ENCODE measurements around the gene ADGRF4. TPM values are rescaled to one million over a fixed set of nuclear protein-coding genes. Genes with fewer than 3 reads are reported as not detected.
A peak's percentile ranks its signal among the peaks of the same experiment; 100 is the strongest.

Gene ADGRF4
- total and polyA plus RNA-seq, 8 donors, result 0.02 TPM; not detected in 7

DNA sequence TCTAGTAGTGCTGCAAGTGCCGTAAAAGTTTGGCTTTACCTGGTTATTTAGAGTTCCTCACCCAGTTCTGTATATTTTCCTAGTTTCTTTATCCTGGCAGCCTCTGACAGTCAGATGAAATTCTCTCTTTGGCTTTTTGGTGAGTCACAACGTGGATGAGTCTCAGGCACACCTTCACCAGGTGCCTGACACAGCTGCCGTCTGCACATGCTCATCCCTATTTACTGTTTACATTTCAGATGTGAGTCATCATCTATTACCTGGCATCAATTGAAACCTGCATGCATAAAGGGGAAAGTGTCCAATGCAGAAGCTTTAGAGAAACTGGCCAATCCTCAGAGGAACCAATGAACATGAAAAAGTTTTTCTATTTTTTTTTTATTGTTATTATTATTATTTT, 33.3 kb upstream of the ADGRF4 start:
- ATAC-seq, result no peak
- TF ChIP-seq, protein P1, sequence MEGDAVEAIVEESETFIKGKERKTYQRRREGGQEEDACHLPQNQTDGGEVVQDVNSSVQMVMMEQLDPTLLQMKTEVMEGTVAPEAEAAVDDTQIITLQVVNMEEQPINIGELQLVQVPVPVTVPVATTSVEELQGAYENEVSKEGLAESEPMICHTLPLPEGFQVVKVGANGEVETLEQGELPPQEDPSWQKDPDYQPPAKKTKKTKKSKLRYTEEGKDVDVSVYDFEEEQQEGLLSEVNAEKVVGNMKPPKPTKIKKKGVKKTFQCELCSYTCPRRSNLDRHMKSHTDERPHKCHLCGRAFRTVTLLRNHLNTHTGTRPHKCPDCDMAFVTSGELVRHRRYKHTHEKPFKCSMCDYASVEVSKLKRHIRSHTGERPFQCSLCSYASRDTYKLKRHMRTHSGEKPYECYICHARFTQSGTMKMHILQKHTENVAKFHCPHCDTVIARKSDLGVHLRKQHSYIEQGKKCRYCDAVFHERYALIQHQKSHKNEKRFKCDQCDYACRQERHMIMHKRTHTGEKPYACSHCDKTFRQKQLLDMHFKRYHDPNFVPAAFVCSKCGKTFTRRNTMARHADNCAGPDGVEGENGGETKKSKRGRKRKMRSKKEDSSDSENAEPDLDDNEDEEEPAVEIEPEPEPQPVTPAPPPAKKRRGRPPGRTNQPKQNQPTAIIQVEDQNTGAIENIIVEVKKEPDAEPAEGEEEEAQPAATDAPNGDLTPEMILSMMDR (IDR thresholded peaks at IDR 0.05), result no peak
- intact Hi-C loops (cut with DNase I), result no loop called here
- no peak overlapping the region for H3K27ac ChIP-seq
- DNase-seq, result no peak
- no peak overlapping the region for H3K4me3 ChIP-seq
- H3K9me3 ChIP-seq, result no peaks in the 10 kb centered on the region
- 60 to 70% methylated on average over 3 of the region's 3 CpGs for WGBS, 2 donors
- H3K4me1 ChIP-seq, result peaks cover 5 to 7% (median 6%) of the 10 kb centered on the region in 3 donors
- no peaks in the 10 kb centered on the region for H3K36me3 ChIP-seq
- no peaks in the 10 kb centered on the region for H3K27me3 ChIP-seq
- FAIRE-seq, result no peak

DNA sequence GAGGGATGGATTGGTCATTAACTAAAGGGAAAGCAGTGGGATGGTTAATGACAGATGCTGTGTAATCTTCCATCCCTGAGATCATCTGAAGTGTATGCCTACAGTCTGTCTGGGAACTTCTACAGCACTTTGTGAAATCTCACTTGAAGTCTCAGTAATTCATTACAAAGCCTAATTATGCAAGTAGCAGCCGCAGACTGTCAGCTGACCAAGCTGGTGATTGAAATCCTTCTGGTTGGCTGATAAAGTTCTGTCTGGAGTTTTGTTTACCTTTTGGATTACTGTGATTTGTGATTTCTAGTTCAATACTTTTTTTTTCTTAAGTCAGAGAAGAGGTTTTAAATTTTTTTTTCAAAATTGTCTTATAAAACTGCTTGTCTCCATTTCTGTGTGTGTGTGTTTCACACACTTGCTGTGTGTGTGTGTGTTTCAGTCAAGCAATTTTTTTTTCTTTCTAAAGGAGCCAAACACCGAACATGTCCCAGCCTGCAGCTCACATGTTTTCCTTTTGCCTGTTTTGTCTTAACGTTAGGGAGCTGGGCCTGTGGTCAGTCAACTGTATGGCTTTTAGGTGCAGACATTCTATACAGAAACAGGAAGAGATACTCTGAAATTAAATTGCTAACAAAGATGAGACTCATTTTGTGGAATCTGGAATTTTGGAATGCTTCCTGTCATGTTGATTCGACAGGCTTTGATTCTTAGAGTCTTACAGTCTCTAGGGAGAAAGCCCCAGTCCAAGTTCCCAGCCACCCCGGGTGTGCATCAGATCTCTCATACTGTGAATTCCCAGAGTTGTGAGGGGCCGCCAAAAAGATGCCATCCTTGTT, 28.5 kb upstream of the ADGRF4 start:
- no peaks in the 10 kb centered on the region for H3K27me3 ChIP-seq
- TF ChIP-seq, protein P1 (IDR thresholded peaks at IDR 0.05), result no peak
- H3K4me1 ChIP-seq, result peaks cover 6 to 13% (median 7%) of the 10 kb centered on the region in 3 donors
- H3K4me3 ChIP-seq, result no peak overlapping the region
- no peaks in the 10 kb centered on the region for H3K9me3 ChIP-seq
- DNase-seq (no peak), FAIRE-seq (no peak), ATAC-seq (peak in 3 of 4 donors; percentile 38 to 61 (median 45))
- H3K27ac ChIP-seq, result no peak overlapping the region
- intact Hi-C loops (cut with DNase I), result no loop called here
- WGBS, 2 donors, result 33 to 35% methylated on average over 6 of the region's 6 CpGs
- H3K36me3 ChIP-seq, result no peaks in the 10 kb centered on the region

DNA sequence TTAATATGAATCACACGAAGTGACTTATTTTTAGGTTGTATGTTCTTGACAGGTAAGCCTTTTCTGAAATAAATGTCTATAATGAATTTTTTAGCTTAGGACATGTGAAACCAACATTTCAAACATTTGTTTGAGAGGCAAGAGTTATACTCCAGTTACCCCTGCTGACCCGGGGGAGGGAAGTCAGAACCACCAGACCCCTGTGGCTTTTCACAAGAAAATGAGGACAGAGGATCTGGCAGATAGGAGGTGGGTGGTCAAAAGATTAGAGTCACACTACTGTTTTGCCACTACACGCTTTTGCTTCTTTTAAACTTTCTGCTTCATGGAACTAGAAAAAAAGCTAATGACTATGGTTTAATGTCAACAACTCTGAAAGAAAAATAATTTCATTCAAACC, 27.5 kb upstream of the ADGRF4 start:
- H3K27ac ChIP-seq, result no peak overlapping the region
- no peak for ATAC-seq
- TF ChIP-seq, protein P1 (IDR thresholded peaks at IDR 0.05), result no peak
- intact Hi-C loops (cut with DNase I), result no loop called here
- 75 to 80% methylated on average over 3 of the region's 3 CpGs for WGBS, 2 donors
- no peak overlapping the region for H3K4me3 ChIP-seq
- H3K4me1 ChIP-seq, result peaks cover 6 to 13% (median 7%) of the 10 kb centered on the region in 3 donors
- H3K9me3 ChIP-seq, result no peaks in the 10 kb centered on the region
- no peak for FAIRE-seq
- no peak for DNase-seq
- H3K36me3 ChIP-seq, result no peaks in the 10 kb centered on the region
- H3K27me3 ChIP-seq, result no peaks in the 10 kb centered on the region

DNA sequence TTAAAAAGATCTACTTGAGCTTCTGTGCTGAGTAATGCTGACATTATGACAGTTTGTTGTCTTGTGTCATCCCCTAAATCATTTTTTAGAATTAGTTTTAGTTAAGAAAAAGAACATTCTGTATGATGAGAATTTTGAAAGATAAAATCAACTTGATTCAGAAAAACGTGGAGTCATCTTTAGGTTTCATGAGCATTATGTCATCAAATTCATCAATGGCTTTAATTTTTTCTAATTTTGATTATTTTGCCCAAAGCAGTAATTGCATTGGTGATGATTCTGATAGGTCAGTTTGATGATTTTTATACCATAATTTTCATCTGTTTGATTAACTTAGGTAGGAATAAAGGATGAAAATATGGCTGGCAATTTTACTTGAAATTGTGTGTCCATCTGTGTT, 26.6 kb upstream of the ADGRF4 start:
- Histone ChIP-seq H3K27ac (no peak overlapping the region), H3K4me3 (no peak overlapping the region), H3K27me3 (no peaks in the 10 kb centered on the region), H3K36me3 (no peaks in the 10 kb centered on the region), H3K9me3 (no peaks in the 10 kb centered on the region), H3K4me1 (peaks cover 6 to 13% (median 7%) of the 10 kb centered on the region in 3 donors)
- no peak for ATAC-seq
- no peak for DNase-seq
- WGBS, 2 donors, result 39 to 58% methylated on average over 1 of the region's 1 CpG
- no peak for FAIRE-seq
- TF ChIP-seq, protein P1 (IDR thresholded peaks at IDR 0.05), result no peak
- intact Hi-C loops (cut with DNase I), result no loop called here

DNA sequence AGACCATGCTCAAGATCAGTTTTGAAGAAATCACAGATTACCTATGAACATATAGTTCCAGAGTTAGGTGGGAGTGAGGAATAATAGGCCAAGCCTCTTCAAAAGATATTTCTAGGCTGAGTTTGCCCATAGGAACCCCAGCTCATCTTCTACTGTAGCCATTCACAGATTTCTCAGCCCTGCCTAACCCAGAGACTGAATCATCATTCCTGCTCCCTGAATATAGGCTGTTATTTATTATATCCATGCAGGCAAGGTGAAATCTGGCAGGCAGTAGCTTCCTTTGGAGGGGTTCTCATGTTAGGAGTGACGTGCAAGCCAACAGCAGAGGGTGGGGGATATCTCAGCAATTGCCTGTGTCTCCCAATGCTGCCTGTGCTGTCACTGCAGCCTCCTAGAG, 25.6 kb upstream of the ADGRF4 start:
- no peaks in the 10 kb centered on the region for H3K9me3 ChIP-seq
- FAIRE-seq, result no peak
- WGBS, 2 donors, result 97 to 100% methylated on average over 1 of the region's 1 CpG
- peaks cover 6 to 13% (median 7%) of the 10 kb centered on the region in 3 donors for H3K4me1 ChIP-seq
- no peak overlapping the region for H3K27ac ChIP-seq
- no peak for ATAC-seq
- H3K4me3 ChIP-seq, result no peak overlapping the region
- DNase-seq, result no peak
- TF ChIP-seq, protein P1 (IDR thresholded peaks at IDR 0.05), result no peak
- intact Hi-C loops (cut with DNase I), result no loop called here
- no peaks in the 10 kb centered on the region for H3K27me3 ChIP-seq
- H3K36me3 ChIP-seq, result no peaks in the 10 kb centered on the region

Data from pancreas (tissue), 10 donors.